GM10248 (cell line): ENCODE data around the gene PPDPF.

Experiments
- CTCF ChIA-PET: fragments of 300-600 bp; sonication (Branson Sonifier 250); formaldehyde crosslinking; extraction: SDS; loops from one replicate; lab custom pipeline; 2021; ENCODE audit warnings: antibody characterized with exemption; lab: Yijun Ruan, JAX
- POLR2A ChIA-PET: fragments of 350-650 bp; sonication (Branson Sonifier 250); formaldehyde crosslinking; extraction: SDS; loops from one replicate; lab custom pipeline; 2020; ENCODE audit warnings: antibody characterized with exemption; lab: Yijun Ruan, JAX
- DNase-seq: peaks from one replicate; pipeline ENCODE4 v3.0.0; 2012; ENCODE audit errors: extremely low spot score
- CTCF ChIP-seq: IDR thresholded peaks from 2 replicates; pipeline ENCODE4 v1.5.1; 2012; ENCODE audit warnings: mild to moderate bottlenecking, low read depth; ENCODE audit errors: extremely low read depth, missing control alignments, control extremely low read depth

The PPDPF gene

DNA sequence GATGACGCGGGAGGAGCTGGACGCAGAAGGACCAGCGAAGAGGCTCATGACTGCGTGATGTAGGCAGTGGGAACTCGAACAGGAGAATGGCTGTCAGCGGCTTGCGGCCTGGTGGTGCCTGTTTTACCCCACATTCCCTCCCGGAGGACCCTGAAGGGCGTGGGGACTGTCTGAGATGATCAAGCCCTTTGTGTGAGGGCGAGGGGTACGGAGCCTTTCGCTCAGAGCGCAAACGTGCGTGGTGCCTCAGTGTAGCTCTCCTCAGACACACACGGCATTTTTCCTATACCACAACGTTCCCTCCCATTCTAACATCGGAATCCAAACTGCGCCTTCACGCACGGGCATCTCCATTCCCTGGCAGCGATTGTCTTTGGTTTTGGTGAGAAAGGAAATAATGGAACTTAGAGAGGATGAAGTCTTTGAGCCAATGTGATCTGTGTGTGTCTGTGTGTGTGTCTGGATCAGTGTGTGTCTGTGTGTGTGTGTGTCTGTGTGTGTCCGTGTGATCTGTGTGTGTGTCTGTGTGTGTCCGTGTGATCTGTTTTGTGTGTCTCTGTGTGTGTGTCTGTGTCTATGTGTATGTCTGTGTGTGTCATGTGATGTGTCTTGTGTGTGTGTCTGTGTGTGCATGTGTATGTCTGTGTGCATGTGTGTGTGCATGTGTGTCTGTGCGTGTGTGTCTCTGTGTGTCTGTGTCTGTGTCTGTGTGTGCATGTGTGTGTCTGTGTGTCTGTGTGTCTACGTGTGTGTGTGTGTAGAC is 11.3 kb downstream of the PPDPF start:
- ChIA-PET POLR2A (interaction anchor here (0.5 to 0.6 kb wide), 2 partner anchors 12 to 100 kb away, joined by 3 to 5 read pairs; no protein-coding TSS in a partner anchor), CTCF (interaction anchor here (1.3 kb wide), 1 partner anchor 10 kb away, joined by 3 read pairs; no protein-coding TSS in a partner anchor)
- TF ChIP-seq CTCF, result no peak
- no peak for DNase-seq

GRCh38 chr20:63532449-63532971 is 11.9 kb downstream of the PPDPF start:
- POLR2A ChIA-PET, result interaction anchor here (0.5 kb wide), 1 partner anchor 100 kb away, joined by 5 read pairs; no protein-coding TSS in a partner anchor
- no peak for DNase-seq
- CTCF ChIA-PET, result interaction anchor here (1.3 kb wide), 1 partner anchor 11 kb away, joined by 3 read pairs; no protein-coding TSS in a partner anchor
- TF ChIP-seq CTCF, result no peak

GRCh38 chr20:63533388-63533787 is 12.8 kb downstream of the PPDPF start:
- no peak for TF ChIP-seq CTCF
- CTCF ChIA-PET, result no interaction called here
- DNase-seq, result no peak
- POLR2A ChIA-PET, result no interaction called here

- ChIA-PET POLR2A (no interaction called here), CTCF (no interaction called here)
- no peak for TF ChIP-seq CTCF
- DNase-seq, result no peak
Observed at GRCh38 chr20:63533871-63534393, 13.4 kb downstream of the PPDPF start.

GRCh38 chr20:63534427-63534830 is 13.9 kb downstream of the PPDPF start:
- no peak for DNase-seq
- ChIA-PET CTCF (interaction anchor here (1.6 kb wide), 1 partner anchor 108 kb away, joined by 5 read pairs; no protein-coding TSS in a partner anchor), POLR2A (no interaction called here)
- no peak for TF ChIP-seq CTCF

DNA sequence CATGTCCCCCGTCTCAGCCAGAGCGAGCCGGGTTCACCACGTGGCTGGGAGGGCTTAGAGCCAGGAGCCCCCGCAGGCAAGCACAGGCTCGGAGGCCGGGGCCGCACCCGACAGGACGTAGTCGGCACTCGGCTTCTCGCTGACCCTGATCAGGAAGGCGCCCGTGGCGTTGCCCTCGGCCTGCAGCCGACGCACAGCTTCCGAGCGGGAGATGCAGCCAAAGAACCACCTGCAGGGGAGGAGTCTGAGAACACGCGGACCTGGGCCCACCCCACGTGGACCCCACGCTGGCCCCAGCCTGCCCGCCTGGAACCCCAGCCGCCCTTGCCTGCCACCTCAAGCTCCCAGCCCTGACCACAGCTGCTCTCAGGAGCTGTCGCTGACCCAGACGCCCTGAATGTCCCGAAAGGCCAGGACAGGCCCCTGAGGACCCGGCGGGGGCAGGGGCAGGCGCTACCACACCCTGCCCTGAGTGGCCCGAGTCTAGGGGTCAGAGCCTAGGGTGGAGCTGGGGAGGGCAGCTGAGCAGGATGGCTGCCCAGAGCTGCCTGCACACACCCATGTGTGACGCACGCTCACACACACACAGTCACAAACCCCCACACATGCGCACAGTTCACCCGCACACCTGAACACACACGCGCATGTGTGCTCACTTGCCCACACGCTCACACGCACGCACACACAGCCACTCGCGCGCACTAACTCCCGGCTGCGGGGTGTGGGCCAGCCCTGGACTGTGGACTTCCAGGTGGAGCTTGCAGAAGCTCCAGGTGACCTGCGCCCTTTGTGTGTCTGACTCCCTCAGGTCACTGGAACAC is 14.5 kb downstream of the PPDPF start:
- no peak for DNase-seq
- POLR2A ChIA-PET, result no interaction called here
- no peak for TF ChIP-seq CTCF
- CTCF ChIA-PET, result interaction anchor here (1.5 to 1.6 kb wide), 2 partner anchors 107 to 439 kb away, joined by 3 to 5 read pairs; no protein-coding TSS in a partner anchor
